Ishikawa (cell line): Measurements from ENCODE around the gene PLEKHO2.

ENCODE experiments used
- CEBPB ChIP-seq: IDR thresholded peaks from 2 replicates; pipeline ENCODE4 v1.6.1; 2012
- EP300 ChIP-seq: IDR thresholded peaks from 2 replicates; pipeline ENCODE4 v1.6.1; 2012; ENCODE audit warnings: borderline replicate concordance
- FOXM1 ChIP-seq: IDR thresholded peaks from 2 replicates; pipeline ENCODE4 v1.6.1; 2012; ENCODE audit warnings: low read depth, borderline replicate concordance
- TEAD4 ChIP-seq: IDR thresholded peaks from 2 replicates; pipeline ENCODE4 v1.6.1; 2012
- YY1 ChIP-seq: IDR thresholded peaks from 2 replicates; pipeline ENCODE4 v1.6.1; 2012; ENCODE audit warnings: low read depth
- TF ChIP-seq, protein P1 (sequence below): IDR thresholded peaks from 2 replicates; pipeline ENCODE4 v1.6.1; 2012
- TF ChIP-seq, protein P2 (sequence below): IDR thresholded peaks from 2 replicates; pipeline ENCODE4 v1.6.1; 2012; ENCODE audit warnings: low read depth, mild to moderate bottlenecking

DNA sequence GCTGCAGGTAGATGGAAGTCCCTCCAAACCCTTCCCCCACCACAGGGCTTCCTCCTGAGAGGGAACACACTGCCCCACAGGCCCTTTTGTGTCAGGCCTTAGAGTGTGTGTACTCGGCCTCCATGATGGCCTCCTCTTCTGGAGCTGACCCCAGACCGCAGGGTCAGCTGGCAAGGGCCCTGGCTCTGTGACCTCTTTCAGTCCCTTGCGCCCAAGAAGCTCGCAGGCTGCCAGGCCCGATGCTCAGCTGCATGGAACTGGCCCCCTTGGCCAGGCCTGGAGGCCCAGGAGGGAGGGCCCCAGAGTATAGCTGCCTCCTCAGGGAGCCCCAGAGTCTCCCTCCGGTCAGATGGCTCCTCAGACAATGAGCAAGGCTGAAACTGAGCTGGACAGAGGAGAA lies 46.6 kb downstream of the PLEKHO2 start:
- TF ChIP-seq CEBPB (no peak), TEAD4 (no peak), EP300 (no peak), FOXM1 (no peak), YY1 (no peak)
- TF ChIP-seq, protein P1, sequence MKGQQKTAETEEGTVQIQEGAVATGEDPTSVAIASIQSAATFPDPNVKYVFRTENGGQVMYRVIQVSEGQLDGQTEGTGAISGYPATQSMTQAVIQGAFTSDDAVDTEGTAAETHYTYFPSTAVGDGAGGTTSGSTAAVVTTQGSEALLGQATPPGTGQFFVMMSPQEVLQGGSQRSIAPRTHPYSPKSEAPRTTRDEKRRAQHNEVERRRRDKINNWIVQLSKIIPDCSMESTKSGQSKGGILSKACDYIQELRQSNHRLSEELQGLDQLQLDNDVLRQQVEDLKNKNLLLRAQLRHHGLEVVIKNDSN, result no peak
- TF ChIP-seq, protein P2, sequence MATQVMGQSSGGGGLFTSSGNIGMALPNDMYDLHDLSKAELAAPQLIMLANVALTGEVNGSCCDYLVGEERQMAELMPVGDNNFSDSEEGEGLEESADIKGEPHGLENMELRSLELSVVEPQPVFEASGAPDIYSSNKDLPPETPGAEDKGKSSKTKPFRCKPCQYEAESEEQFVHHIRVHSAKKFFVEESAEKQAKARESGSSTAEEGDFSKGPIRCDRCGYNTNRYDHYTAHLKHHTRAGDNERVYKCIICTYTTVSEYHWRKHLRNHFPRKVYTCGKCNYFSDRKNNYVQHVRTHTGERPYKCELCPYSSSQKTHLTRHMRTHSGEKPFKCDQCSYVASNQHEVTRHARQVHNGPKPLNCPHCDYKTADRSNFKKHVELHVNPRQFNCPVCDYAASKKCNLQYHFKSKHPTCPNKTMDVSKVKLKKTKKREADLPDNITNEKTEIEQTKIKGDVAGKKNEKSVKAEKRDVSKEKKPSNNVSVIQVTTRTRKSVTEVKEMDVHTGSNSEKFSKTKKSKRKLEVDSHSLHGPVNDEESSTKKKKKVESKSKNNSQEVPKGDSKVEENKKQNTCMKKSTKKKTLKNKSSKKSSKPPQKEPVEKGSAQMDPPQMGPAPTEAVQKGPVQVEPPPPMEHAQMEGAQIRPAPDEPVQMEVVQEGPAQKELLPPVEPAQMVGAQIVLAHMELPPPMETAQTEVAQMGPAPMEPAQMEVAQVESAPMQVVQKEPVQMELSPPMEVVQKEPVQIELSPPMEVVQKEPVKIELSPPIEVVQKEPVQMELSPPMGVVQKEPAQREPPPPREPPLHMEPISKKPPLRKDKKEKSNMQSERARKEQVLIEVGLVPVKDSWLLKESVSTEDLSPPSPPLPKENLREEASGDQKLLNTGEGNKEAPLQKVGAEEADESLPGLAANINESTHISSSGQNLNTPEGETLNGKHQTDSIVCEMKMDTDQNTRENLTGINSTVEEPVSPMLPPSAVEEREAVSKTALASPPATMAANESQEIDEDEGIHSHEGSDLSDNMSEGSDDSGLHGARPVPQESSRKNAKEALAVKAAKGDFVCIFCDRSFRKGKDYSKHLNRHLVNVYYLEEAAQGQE, result no peak
